ENCODE data around the gene RBFOX2. TPM values are rescaled to one million over a fixed set of nuclear protein-coding genes. Genes with fewer than 3 reads are reported as not detected.

RBFOX2 gene
- total and polyA plus RNA-seq, 2 of the 8 experiments (the other 6 are each of a cell fraction or from before 2014, with no cell fraction given) = 121 to 122 TPM

- TF ChIP-seq CHD7 (IDR thresholded peaks at IDR 0.05; ENCODE audit: insufficient replicate concordance, low read length) = no peak
- TF ChIP-seq CBX8 (IDR thresholded peaks at IDR 0.05; ENCODE audit: borderline replicate concordance, low read depth, low read length) = no peak
- TF ChIP-seq EZH2 (IDR thresholded peaks at IDR 0.05; ENCODE audit: low read depth, low read length, severe bottlenecking) = no peak
- TF ChIP-seq RBBP5 (IDR thresholded peaks at IDR 0.05; ENCODE audit: borderline replicate concordance, low read depth, low read length) = no peak
- TF ChIP-seq POLR2A (IDR thresholded peaks at IDR 0.05; ENCODE audit: control extremely low read depth in 1 of 2, low read depth in 2 of 2, low read length in 2 of 2) = no peak
- TF ChIP-seq USF2 (IDR thresholded peaks at IDR 0.05; ENCODE audit: low read length) = no peak
- TF ChIP-seq SIN3A (conservative IDR thresholded peaks at IDR 0.05 in 1 of 2, IDR thresholded peaks at IDR 0.05 in 1 of 2; ENCODE audit: low read depth in 1 of 2, low read length in 2 of 2) = no peak
- no peak for TF ChIP-seq TBP (IDR thresholded peaks at IDR 0.05; ENCODE audit: low read depth, low read length)
Measured at GRCh38 chr22:35905894-35906293, 122.7 kb downstream of the RBFOX2 start (continued).

Measured in H1 (cell line).